Mucosa of rectum (tissue), 2 donors: Measurements from ENCODE around the gene ZNHIT3.

Experiments
- H3K27ac ChIP-seq, 2 donors: one replicate each; pipeline ENCODE4 v1.7.0; 2013; ENCODE audit warnings: inconsistent platforms in 2 of 2, low read depth in 2 of 2, low read length in 2 of 2
- H3K27me3 ChIP-seq, 2 donors: one replicate each; pipeline ENCODE4 v1.7.0; 2013; ENCODE audit warnings: low read length in 2 of 2; ENCODE audit not compliant: control insufficient read depth in 2 of 2, insufficient read depth in 2 of 2
- H3K36me3 ChIP-seq, 2 donors: one replicate each; pipeline ENCODE4 v1.7.0; 2013; ENCODE audit warnings: low read length in 2 of 2; ENCODE audit not compliant: control insufficient read depth in 2 of 2, insufficient read depth in 2 of 2
- H3K4me1 ChIP-seq, 2 donors: one replicate each; pipeline ENCODE4 v1.7.0; 2013; ENCODE audit warnings: low read length in 2 of 2, mild to moderate bottlenecking in 1 of 2; ENCODE audit not compliant: control insufficient read depth in 2 of 2, insufficient read depth in 2 of 2
- H3K4me3 ChIP-seq, 2 donors: one replicate each; pipeline ENCODE4 v1.7.0; 2013; ENCODE audit warnings: low read length in 2 of 2
- H3K9ac ChIP-seq, 2 donors: one replicate each; pipeline ENCODE4 v1.7.0; 2013; ENCODE audit warnings: low read length in 2 of 2, low read depth in 1 of 2, mild to moderate bottlenecking in 1 of 2
- H3K9me3 ChIP-seq, 2 donors: one replicate each; pipeline ENCODE4 v1.7.0; 2013; ENCODE audit warnings: low read length in 2 of 2; ENCODE audit not compliant: control insufficient read depth in 2 of 2
- donor health status: healthy.
- donor health status: Normal muscosa, but diverticular disease.

ZNHIT3 gene

DNA sequence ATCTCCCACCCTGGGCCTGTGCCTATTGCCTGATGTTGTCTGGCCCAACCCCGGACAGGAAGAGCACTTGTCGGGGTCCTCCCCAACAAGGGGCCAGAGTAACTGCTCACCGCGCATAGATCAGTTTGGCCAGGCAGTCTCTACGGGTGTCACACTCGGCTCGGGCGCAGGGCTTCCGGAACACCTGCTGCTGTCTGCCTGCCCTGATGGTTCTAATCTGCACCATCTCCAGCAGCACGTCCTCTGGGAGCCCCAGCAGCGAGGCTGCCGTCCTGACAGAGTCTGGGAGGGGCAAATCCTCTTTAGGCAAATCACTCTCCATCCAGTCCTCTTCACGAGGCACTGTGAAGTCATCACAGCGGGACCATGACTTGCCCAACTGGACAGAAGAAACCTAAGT, 24.2 kb downstream of the ZNHIT3 start:
- H3K9me3 ChIP-seq: no peaks in the 10 kb centered on the region
- no peak overlapping the region for H3K4me3 ChIP-seq
- no peak overlapping the region for H3K27ac ChIP-seq
- no peaks in the 10 kb centered on the region for H3K4me1 ChIP-seq
- H3K27me3 ChIP-seq: no peaks in the 10 kb centered on the region
- H3K9ac ChIP-seq: no peak overlapping the region
- peaks cover 39 to 65% of the 10 kb centered on the region in 2 donors for H3K36me3 ChIP-seq

DNA sequence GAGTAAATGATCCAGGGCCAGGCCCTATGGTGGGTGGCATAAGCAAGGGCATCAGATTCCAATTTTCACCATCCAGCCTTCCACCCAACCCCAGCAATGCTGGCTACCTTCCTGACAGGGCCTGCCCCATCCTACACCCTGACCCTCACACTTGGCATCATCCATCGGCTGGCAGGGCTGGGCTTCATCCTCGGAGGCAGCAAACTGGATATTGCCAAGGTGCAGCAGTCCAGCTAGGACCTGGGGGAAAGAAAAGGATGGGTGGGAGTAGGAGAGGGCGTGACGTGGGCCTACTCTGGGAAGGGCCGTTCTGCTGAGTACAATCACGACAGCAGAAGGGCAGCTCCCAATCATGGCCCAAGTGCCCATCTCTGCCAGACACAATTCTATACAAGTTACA, 24.7 kb downstream of the ZNHIT3 start:
- Histone ChIP-seq H3K9ac (no peak overlapping the region), H3K4me3 (no peak overlapping the region), H3K4me1 (no peaks in the 10 kb centered on the region), H3K36me3 (peaks cover 36 to 64% of the 10 kb centered on the region in 2 donors), H3K27me3 (no peaks in the 10 kb centered on the region), H3K27ac (no peak overlapping the region), H3K9me3 (no peaks in the 10 kb centered on the region)

DNA sequence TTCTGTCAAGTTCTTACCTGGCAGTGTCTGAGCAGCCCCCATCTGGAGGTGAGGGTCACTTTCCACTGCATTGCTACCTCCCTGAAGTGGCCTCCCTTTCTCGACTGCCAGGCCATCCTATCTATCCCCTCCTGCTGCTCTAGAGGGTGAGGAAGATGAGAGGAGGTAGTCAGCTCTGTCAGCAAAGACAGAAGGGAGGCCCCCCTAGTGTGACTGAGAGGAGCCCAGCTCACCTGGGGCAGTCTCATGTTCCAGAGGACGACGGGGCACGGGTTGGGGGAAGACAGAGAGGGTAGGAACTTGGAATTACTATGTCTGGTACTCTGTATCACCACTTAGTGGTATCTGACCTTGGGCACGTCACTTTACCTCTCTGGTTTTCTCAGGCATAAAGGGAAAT, 26.2 kb downstream of the ZNHIT3 start:
- Histone ChIP-seq H3K4me3 (no peak overlapping the region), H3K4me1 (no peaks in the 10 kb centered on the region), H3K9ac (no peak overlapping the region), H3K27ac (no peak overlapping the region), H3K36me3 (peaks cover 26 to 55% of the 10 kb centered on the region in 2 donors), H3K27me3 (no peaks in the 10 kb centered on the region), H3K9me3 (no peaks in the 10 kb centered on the region)

DNA sequence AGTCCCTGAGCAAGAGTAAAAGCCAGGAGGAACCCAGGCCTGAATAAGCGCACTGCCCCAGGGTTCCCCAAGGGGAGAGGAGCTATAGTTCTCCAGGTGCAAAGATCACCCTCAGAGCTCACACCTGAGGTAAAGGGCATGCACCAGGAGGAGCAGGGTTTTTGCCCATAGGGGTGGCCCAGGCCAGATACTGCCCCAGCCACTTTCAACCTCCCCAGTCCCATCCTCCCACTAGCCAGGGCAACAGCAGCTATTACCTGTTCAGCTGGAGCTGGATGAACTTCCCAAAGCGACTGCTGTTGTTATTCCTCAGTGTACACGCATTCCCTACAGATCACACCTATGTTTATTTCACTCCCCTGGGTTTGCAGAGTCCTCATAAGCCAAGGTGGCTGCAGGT, 28.4 kb downstream of the ZNHIT3 start:
- H3K27me3 ChIP-seq: no peaks in the 10 kb centered on the region
- H3K27ac ChIP-seq: no peak overlapping the region
- no peak overlapping the region for H3K4me3 ChIP-seq
- H3K9ac ChIP-seq: no peak overlapping the region
- peaks cover 31 to 42% of the 10 kb centered on the region in 2 donors for H3K36me3 ChIP-seq
- no peaks in the 10 kb centered on the region for H3K9me3 ChIP-seq
- H3K4me1 ChIP-seq: no peaks in the 10 kb centered on the region

DNA sequence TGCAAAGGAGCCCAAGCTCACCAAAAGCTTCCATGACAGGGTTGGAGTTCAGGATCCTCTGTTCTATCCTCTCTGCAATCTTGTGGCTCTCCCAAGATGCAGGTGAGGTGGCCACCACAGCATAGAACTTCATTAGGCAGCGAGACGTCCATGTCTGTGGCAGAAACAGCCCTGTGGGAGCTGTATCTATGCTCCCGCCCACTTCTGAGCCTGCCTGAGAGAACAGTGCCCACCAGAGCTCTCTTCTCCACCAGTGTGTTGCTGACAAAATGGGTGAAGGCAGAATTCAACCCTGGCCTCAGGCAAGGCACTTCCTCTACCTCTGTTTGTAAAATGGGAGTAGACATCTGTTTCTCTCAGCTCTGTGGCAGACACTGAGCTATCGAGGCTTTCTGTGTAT, 29.4 kb downstream of the ZNHIT3 start:
- H3K27ac ChIP-seq: no peak overlapping the region

DNA sequence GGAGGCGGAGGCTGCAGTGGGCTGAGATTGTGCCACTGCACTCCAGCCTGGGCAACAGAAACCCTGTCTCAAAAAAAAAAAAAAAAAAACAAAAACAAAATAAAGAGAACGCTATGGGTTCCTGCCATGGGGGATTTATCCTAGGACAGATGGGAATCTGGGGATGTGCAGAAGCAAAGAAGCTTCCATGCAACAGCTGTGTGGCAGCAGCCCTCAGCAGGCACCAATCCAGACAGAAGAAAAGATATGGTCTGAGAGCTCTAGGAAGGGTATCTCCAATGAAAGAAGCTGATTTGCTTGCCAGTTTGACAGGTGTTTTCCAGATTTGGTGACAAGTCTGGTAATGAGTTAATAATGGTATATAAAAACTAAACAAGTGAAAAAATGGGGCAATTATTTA, 36.6 kb downstream of the ZNHIT3 start:
- Histone ChIP-seq H3K27ac (no peak overlapping the region), H3K9ac (no peak overlapping the region), H3K27me3 (no peaks in the 10 kb centered on the region), H3K4me3 (no peak overlapping the region), H3K9me3 (no peaks in the 10 kb centered on the region), H3K4me1 (no peaks in the 10 kb centered on the region), H3K36me3 (peaks cover 37 to 44% of the 10 kb centered on the region in 2 donors)

More for the DNA sequence above, 29.4 kb downstream of the ZNHIT3 start:
- H3K9me3 ChIP-seq: no peaks in the 10 kb centered on the region
- no peaks in the 10 kb centered on the region for H3K4me1 ChIP-seq
- H3K4me3 ChIP-seq: no peak overlapping the region
- no peaks in the 10 kb centered on the region for H3K27me3 ChIP-seq
- H3K36me3 ChIP-seq: peaks cover 33 to 35% of the 10 kb centered on the region in 2 donors
- no peak overlapping the region for H3K9ac ChIP-seq

DNA sequence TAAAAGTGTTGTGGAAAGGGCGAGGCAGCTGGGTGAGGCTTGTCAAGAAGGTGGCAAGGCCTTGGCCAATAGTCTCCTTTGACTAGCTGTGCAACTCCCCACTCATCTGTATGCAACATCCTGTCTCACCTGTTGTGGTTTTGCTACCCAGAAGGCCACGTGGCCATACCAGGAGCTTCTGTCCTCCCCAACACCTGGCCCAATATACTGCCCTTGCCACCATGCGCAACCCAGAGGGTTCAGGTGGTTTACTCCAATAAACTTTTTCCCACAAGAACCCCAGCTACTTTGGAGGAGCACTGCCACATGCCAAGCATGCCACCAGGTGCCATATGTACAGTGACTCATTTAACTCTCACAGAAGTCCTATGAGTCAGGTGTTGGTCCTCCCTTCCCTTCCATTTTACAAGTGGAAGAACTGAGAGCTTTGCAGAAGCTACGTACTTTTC, 38.0 kb downstream of the ZNHIT3 start:
- no peak overlapping the region for H3K9ac ChIP-seq
- no peaks in the 10 kb centered on the region for H3K4me1 ChIP-seq
- H3K27me3 ChIP-seq: no peaks in the 10 kb centered on the region
- peaks cover 41 to 45% of the 10 kb centered on the region in 2 donors for H3K36me3 ChIP-seq
- no peak overlapping the region for H3K27ac ChIP-seq
- no peak overlapping the region for H3K4me3 ChIP-seq
- H3K9me3 ChIP-seq: no peaks in the 10 kb centered on the region

DNA sequence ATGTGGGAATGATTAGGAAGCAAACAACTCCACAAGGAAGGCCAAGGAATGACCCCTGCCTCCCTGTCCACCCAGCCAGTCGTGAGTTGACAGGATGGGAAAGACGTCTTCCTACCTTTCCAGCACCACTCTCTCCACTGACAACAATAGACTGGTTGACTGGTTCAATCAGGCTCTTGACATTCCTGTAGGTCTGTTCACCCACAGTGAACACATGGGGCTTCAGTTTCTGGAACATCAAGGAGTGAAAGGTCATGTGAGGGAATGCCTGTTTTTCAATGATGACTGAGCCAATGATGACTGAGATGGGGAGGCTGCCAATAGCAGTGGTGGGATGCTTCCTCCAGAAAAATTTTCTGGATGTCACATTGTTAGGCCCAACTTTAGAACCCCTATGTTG, 38.6 kb downstream of the ZNHIT3 start:
- no peaks in the 10 kb centered on the region for H3K4me1 ChIP-seq
- H3K27ac ChIP-seq: no peak overlapping the region
- H3K27me3 ChIP-seq: no peaks in the 10 kb centered on the region
- no peaks in the 10 kb centered on the region for H3K9me3 ChIP-seq
- peaks cover 43 to 48% of the 10 kb centered on the region in 2 donors for H3K36me3 ChIP-seq
- no peak overlapping the region for H3K9ac ChIP-seq
- no peak overlapping the region for H3K4me3 ChIP-seq

DNA sequence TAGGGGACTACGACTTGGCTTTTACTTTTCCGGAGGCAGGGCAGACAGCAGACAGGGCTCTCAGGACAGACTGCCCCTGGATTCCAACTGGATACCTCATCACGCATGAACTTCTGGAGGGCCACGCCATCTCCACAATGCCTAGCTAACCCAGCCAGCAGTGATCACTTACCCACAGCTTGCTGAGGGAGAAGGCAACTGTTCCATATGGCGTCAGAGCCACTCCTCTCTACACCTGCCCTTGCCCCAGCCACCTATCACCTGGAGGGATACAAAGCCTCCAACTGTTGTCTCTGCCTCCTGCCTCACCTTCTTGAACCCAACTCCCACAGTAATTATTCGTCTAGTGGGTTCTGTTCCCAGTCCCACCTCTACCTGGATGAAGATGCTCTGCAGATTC, 39.4 kb downstream of the ZNHIT3 start:
- H3K9ac ChIP-seq: no peak overlapping the region
- H3K4me3 ChIP-seq: no peak overlapping the region
- H3K27ac ChIP-seq: no peak overlapping the region
- no peaks in the 10 kb centered on the region for H3K9me3 ChIP-seq
- no peaks in the 10 kb centered on the region for H3K27me3 ChIP-seq
- H3K4me1 ChIP-seq: no peaks in the 10 kb centered on the region
- peaks cover 40 to 41% of the 10 kb centered on the region in 2 donors for H3K36me3 ChIP-seq

DNA sequence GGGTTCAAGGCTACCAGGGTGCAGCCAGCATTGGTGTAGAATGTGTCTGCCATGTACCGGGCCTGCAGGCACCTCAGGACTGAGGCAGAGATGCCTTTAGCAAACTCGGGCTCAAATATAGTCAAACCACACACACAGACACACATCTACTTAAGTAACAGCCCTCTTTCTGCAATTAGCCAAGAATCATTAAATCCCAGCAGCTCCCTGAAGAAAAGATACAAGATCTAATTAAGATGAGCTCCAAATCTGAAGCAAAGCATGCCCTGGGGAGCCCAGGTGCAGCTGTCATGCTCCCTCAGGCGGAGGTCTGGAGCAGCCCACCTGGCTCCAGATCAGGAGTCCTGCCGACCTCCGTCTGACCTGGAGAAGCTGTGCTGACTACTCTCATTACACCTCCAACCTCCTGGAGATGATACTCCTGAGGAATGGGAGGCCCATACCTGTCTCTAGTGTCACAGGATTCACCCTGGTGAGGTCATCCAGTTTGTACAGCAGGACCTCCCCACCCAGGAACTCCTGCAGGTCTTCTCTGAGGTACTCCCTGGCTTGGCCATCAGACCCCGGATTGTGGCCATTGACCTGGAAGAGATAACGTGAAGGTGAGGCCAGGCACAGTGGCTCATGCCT, 41.3 kb downstream of the ZNHIT3 start:
- H3K9me3 ChIP-seq: no peaks in the 10 kb centered on the region
- no peak overlapping the region for H3K27ac ChIP-seq
- H3K4me3 ChIP-seq: no peak overlapping the region
- peaks cover 49 to 52% of the 10 kb centered on the region in 2 donors for H3K36me3 ChIP-seq
- H3K4me1 ChIP-seq: no peaks in the 10 kb centered on the region
- H3K9ac ChIP-seq: no peak overlapping the region
- H3K27me3 ChIP-seq: no peaks in the 10 kb centered on the region
